T-helper 9 cell (primary cell): ENCODE results near the gene CASR.

Experiments
- DNase-seq: peaks from one replicate; pipeline ENCODE4 v3.0.0-alpha.2; 2020

CASR gene

GRCh38 chr3:122307094-122307687, 123.7 kb downstream of the CASR start:
- DNase-seq = no peak

GRCh38 chr3:122307976-122308375, 124.5 kb downstream of the CASR start:
- no peak for DNase-seq

- no peak for DNase-seq
These were observed 126.9 kb downstream of the CASR start for GRCh38 chr3:122310361-122310760.

- DNase-seq = no peak
These were observed 129.4 kb downstream of the CASR start for GRCh38 chr3:122312826-122313225.

- DNase-seq = no peak
These were observed 129.8 kb downstream of the CASR start for GRCh38 chr3:122313281-122313680.

GRCh38 chr3:122314228-122314876, 130.9 kb downstream of the CASR start:
- no peak for DNase-seq

- no peak for DNase-seq
These were observed 132.2 kb downstream of the CASR start for GRCh38 chr3:122315619-122316018.

GRCh38 chr3:122316368-122316767, 132.9 kb downstream of the CASR start:
- no peak for DNase-seq

- no peak for DNase-seq
These were observed 135.2 kb downstream of the CASR start for GRCh38 chr3:122318620-122319019.

GRCh38 chr3:122322095-122323075, 138.9 kb downstream of the CASR start:
- DNase-seq = no peak

GRCh38 chr3:122324871-122325323, 141.4 kb downstream of the CASR start, which contains the start of gene CSTA:
Gene CSTA (plus strand): TSS chr3:122325248. CDS start chr3:122325293, 45 bp downstream.
- no peak for DNase-seq

- no peak for DNase-seq
These were observed 142.3 kb downstream of the CASR start for GRCh38 chr3:122325769-122326168.

GRCh38 chr3:122331886-122332285, 148.4 kb downstream of the CASR start:
- DNase-seq = no peak

- DNase-seq = no peak
These were observed 149.1 kb downstream of the CASR start for GRCh38 chr3:122332551-122332950.
